Cerebellar nuclear complex (tissue), 1 donor: ENCODE measurements around the gene WNT7B.

Experiments used
- DNase-seq, 2 experiments: peaks; one replicate each; lab custom pipeline; 2025; lab: John Stamatoyannopoulos, UW

The WNT7B gene

DNA sequence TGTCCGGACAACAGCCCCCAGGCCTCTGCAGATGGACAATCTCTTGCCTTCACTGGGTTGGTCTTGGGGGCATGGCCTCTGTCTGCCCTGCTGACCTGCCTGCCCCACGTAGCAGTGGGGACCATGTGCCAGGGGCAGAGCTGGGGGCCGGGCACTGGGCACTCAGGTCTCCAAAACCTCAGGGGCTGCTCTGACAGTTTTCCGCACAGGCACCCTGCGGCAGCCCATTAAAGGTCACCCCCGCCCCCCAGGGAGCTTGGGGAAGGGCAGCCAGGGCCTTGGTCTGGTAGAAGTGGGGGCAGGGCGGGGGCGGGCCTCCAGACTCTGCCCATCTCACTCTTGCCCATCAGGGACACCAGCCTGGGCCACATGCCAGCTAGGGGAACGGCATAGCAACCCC is 49.9 kb downstream of the WNT7B start:
- no peak for DNase-seq

DNA sequence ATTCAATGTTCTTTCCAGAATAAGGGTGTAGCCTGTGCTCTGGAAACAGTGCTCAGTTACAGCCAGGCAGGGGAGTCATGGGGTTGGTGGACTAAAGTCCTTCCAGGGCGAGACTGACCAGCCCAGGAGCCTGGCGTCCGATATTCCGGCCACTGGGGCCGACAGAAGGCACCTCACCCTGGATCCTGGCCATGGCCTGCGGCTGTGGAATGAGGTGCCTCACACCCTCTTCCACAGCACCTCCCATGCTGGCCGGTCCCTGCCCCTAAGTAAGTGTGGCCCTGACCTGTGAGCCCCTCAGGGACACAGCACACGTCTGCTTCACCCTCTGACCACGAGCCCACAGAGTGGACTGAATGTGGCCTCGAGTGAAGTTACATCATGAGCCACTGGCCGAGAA is 50.5 kb downstream of the WNT7B start:
- DNase-seq, result no peak

GRCh38 chr22:45925811-45926351 is 51.1 kb downstream of the WNT7B start:
- no peak for DNase-seq

DNA sequence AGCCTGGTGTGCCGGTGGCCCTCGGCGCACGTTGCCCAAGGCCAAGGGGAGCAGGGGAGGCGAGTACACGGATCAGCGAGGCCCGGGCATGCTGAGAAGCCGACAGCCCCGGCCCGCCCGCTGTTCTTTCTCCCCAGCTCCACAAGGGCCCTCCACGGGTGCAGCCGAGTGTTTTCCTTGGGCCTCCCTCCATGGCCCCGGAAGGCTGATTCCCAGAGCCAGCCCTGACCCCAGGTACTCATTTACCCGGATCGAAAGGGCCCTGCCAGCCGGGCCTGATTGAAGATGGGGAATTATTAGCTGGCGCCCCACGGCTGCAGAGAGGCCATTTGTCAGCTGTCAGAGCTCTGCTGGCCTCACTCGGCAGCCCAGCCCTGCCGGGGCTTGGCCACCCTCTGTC is 53.1 kb downstream of the WNT7B start:
- DNase-seq, result no peak

- DNase-seq, result no peak
These were observed 53.8 kb downstream of the WNT7B start for GRCh38 chr22:45923212-45923611.

DNA sequence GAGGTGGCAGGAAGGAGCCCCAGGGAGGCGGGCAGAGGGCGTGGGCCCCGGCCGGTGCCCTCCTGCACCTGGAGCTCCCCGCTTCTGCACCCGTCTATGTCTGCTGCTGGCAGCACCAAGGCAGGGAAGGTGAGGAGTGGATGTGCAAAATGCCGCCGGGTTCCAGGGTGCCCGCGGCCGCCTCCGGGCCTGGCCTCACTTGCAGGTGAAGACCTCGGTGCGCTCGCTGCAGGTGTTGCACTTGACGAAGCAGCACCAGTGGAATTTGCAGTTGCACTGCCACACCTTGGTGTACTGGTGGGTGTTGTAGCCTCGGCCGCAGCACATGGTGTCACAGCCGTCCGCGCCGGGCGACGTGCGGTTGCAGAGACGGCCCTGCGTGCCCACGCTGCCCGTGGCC is 54.3 kb downstream of the WNT7B start:
- DNase-seq, result no peak

DNA sequence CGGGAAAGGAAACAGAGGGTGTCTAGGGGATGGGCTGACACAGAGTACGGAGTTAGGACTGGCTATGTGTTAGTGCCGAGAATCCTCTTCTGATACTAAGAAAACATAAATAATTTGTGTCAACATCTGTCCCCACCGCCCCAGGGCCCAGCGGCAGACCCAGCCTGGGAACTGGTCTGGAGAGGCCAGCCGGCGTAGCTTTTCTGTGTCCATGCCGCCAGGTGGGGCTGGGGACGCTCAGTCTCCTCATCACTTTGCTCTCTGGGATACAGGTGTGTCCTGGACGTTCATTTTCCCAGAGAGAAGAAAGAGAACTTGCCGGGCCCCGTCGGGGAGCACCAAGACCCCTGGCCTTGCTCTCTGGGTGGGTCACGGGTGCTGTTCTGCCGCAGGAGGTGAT is 54.7 kb downstream of the WNT7B start:
- no peak for DNase-seq

GRCh38 chr22:45919504-45920286 is 57.3 kb downstream of the WNT7B start:
- DNase-seq, result no peak

DNA sequence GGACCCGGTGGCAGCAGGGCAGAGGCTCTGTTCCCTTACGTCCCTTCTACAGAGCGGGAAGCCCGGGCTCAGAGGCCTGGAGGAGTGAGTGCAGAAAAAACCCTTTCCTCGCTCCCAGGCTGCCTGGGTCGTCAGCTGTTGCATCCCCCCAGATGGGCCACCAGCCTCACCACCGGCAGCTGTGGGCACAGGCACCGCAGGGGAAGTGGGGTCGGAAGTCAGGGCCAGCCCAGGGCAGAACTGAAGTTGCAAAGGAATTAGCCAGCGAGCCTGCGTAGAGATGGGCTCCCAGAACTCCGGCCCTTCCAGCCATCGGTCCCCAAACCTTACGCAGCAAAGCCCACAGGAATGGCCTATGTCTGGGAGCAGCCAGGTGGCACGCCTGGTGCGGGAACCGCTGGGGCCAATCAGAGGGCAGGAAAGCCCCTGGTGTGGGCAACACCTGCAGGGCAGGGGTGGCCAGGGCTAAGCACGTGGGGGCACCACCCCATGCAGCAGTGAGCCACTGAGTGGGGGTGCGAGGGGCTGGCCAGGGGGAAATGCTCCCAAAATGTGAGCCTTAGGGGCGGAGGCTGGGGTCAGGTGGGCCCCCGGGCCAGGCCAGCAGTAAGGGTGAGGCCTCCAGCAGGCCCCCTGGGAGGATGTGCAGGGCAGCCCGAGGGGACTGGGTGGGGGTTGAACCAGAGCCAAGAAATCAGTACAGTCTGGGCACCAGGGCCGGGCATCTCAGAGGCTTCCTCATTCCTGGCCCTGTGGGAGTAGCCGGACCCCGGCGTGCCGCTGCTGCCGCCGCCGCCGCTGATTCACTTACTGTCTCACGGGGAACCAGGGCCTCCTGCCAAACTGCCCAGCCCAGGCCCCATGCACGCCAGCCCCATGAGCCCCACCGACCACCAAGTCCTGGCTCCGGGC is 58.2 kb downstream of the WNT7B start:
- no peak for DNase-seq

DNA sequence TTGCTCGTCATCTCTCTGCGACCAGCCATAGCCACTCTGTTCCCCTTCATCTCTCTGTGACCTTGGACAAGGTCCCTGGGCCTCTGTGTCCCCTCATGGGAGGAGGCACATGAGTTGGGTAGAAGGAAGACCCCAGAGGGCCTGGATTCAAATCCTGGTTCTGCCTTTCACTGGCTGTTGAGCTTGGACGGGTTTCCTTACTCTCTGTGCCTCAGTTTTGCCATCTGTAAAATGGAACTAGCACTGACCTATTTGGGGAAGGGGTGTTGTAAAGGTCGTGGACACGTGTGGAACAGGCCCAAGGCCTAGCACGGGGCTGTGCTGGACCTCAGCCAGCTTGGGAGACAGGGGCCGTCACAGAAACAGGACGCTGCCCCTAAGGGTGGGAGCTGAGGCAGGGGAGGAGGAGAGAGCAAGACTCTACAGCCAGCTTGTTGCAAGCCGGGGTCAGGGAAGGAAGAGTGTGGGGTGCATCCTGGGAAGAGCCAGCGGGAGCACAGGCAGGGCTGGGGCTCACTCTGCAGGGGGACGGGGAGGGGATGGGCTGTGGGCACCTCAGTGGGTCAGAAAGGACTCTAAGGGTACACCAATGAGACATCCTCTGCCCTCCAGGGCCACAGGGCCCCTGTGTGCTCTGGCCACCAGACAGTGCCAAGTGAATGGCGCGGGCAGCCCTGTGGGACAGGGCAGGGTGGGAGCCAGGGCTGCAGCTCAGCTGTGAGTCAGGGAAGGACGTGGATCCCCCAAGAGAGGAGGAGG is 59.1 kb downstream of the WNT7B start:
- no peak for DNase-seq

GRCh38 chr22:45917146-45917545 is 59.8 kb downstream of the WNT7B start:
- no peak for DNase-seq

- no peak for DNase-seq
These were observed 60.4 kb downstream of the WNT7B start for GRCh38 chr22:45916515-45916914.

DNA sequence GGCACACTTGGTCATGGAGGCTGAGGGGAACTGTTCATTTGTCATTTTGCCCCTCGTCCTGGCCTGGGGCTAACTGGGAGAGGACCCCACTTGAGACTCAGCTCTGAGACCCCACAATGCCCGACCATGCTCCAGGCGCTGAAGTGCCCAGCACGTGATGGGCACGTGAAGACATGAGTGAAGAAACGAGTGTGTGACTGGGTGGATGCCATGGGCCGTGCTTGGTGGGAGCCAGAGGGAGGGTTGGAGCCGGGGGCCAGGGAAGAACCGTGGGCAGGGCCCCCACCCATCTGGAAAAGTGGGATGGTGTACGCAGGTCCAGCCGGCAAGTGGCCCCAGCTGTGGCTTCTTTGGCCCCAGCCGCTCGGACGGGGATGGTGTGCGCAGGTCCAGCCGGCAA is 61.1 kb downstream of the WNT7B start:
- no peak for DNase-seq

DNA sequence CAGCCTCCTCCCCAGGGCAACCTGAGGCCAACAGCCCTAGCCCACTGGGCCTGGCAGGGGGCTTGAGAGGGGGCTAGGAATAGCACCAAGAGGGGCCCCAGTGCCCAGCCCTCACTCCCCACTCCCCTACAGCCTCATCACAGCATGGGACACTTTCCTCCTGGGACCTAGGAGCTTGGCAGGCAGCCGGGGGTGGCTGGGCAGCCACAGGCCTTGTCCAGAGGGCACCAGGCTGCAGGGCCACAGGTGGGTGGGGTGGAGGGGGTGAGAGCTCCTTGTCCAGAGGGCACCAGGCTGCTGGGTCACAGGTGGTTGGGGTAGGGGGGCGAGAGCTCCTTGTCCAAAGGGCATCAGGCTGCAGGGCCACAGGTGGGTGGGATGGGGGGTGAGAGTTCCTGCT is 61.8 kb downstream of the WNT7B start:
- DNase-seq, result no peak

GRCh38 chr22:45914309-45914708 is 62.7 kb downstream of the WNT7B start:
- DNase-seq, result no peak

- no peak for DNase-seq
These were observed 64.1 kb downstream of the WNT7B start for GRCh38 chr22:45912910-45913309.

GRCh38 chr22:45911601-45912271 is 65.2 kb downstream of the WNT7B start:
- DNase-seq, result no peak

GRCh38 chr22:45910928-45911467 is 66.0 kb downstream of the WNT7B start:
- DNase-seq, result no peak

- no peak for DNase-seq
These were observed 68.0 kb downstream of the WNT7B start for GRCh38 chr22:45908961-45909360.

- no peak for DNase-seq
These were observed 69.0 kb downstream of the WNT7B start for GRCh38 chr22:45907996-45908395.

DNA sequence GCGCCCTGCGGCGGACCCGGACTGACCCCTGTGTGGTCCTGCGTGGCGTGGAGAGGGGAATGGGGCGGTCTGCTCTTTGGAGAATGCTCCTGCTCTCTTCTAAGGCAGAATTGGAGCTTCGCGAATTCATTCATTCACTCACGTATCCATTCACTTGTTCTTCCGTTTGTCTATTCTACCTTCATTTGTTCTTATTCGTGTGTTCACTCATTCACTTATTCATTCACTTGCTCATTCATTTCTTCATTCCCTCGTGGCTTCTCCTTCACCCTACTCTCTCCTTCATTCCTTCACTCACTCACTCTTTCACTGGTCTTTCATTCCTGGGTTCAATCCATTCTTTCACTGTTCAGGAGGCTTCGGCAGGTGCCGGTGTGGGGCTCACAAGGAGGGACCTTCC is 69.6 kb downstream of the WNT7B start:
- no peak for DNase-seq
